ENCODE measurements around the gene ACTR1B.
"Not testable (repeated sequence)": the region's sequence is repeated elsewhere in the genome, so short reads cannot be mapped to it uniquely, and the experiment has no call there.

Gene ACTR1B

GRCh38 chr2:97658691-97659157 is 5.1 kb downstream of the ACTR1B start:
- no peak for FAIRE-seq

GRCh38 chr2:97657986-97658690 is 5.7 kb downstream of the ACTR1B start:
- no peak for FAIRE-seq

GRCh38 chr2:97656905-97657587 is 6.8 kb downstream of the ACTR1B start:
- FAIRE-seq = no peak

DNA sequence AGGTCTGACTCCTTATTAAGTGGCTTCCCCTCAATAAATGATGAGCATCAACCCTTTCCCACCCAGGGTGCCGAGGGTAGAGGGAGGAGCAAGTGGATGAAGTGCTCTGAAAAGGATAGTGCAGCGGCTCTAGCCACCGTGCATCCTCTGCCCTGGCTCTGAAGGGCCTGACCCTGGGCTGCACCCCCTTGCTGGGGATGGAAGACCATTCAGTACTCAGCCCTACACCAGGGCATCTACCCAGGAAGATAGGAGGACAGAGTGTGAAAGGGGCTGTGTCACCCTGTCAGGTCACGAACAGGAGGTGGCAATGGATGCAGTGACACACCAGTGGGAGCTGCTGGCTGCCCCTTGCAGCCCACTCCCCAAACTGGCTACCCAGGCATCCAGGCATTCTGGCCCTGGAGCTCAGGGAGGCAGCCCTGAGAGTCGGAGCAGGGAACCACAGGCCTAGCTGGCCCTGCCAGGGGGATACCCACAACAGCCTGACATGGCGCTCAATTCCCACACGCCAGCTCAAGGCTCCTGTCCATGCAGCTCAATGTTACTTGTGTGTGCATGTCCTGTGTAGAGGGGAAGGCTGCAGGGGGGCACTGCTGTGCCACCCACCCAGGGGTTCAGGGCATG is 7.6 kb downstream of the ACTR1B start:
- FAIRE-seq = no peak

- FAIRE-seq = no peak
These were observed 9.1 kb downstream of the ACTR1B start for GRCh38 chr2:97654791-97655190.

- no peak for FAIRE-seq
These were observed 9.5 kb downstream of the ACTR1B start for GRCh38 chr2:97654309-97654708.

DNA sequence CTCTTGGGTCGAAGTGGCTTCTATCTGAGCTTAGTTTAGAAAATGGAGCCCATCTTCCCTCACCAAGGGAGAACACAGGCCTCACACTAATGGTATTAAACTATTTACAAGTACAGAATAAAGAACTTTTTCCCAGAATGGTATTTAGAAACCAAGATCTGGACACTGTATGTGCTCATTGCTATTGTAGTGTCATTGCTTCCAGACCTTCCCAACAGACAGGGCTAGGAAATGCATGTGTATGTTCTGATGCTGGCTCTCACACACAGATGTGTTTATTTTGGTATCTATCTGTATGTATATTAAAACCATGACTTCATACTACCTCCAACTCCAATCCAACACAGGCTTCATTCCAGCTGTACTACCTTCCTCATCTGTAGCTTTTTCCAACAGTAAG is 10.0 kb downstream of the ACTR1B start:
- no peak for FAIRE-seq

DNA sequence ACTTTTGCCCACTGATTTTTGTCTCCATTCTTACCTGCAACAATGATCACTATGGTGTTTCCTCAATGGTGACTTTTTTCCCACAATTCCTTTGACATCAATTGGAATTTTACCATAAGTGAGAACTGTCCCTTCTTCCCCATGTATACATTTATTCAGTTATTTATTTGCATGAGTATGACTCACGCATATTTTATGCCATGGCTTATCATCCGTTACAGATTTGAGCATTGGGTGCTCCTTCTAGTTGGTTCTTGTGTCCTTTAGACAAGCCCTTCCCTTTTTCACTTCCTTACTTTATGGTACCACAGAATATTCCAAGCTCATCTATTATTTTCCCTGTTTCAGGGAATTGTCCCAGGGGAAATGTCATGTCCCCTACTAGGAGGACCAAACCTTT is 10.4 kb downstream of the ACTR1B start:
- no peak for FAIRE-seq

GRCh38 chr2:97651114-97651513 is 12.7 kb downstream of the ACTR1B start:
- no peak for FAIRE-seq

DNA sequence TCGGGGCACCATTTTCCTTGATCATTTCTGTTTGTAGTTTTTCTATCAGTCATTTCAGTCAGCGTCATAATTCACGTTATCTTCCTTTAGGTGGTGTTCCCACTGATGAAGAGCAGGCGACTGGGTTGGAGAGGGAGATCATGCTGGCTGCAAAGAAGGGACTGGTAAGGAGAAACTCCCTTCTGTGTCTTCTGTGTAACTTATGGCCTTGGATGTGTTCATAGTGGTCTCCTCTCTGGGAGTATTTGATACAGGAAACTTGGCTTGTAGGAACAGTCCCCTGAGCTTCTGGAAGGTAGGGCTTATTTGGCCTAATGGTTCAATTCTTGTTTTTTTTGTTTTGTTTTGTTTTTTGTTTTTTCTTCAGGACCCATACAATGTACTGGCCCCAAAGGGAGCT is 16.9 kb downstream of the ACTR1B start:
- FAIRE-seq = no peak

DNA sequence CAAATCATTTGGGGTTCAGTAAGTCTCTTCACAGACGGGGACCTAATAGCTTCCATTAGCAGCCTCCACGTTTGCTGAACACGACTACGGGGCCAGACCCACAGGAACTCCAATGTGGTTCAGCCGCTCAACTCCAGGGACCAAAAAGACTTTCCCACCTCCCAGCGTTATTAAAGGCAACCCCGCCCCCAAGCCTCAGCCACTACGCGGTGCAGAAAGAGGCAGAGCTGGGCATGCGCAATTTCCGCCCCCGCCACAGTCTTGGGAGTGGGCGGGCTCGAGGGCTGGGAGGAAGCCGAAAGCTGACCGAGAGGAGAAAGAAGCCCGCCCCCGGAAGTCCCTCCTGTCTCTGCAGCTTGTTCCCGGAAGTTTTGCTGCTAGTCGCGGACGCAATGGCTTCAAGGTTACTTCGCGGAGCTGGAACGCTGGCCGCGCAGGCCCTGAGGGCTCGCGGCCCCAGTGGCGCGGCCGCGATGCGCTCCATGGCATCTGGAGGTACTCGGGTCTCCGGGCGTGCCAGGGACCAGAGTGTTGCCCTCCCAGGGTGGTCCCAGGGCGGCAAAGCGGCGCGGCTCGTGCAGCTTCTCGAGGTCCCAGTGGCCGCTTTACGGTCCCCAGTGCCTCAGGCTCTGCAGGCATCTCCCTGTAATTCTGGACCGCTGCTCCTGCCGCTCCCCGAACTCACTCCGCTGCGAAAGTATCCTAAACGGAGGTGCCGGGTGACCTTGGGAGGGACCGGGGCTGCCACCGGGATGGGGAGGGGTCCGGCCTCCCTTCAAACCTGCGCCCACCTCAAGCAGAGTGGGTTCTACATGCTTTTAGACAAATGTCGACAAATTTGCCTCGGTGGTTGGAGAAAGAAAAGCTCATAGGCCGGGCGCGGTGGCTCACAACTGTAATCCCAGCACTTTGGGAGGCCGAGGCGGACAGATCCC is 17.9 kb downstream of the ACTR1B start, which contains the start of gene COX5B:
TSS of gene COX5B (plus strand) at position 368 of the 935 bp plus-strand sequence. CDS start at position 393, 25 bp downstream.
- no peak for FAIRE-seq

DNA sequence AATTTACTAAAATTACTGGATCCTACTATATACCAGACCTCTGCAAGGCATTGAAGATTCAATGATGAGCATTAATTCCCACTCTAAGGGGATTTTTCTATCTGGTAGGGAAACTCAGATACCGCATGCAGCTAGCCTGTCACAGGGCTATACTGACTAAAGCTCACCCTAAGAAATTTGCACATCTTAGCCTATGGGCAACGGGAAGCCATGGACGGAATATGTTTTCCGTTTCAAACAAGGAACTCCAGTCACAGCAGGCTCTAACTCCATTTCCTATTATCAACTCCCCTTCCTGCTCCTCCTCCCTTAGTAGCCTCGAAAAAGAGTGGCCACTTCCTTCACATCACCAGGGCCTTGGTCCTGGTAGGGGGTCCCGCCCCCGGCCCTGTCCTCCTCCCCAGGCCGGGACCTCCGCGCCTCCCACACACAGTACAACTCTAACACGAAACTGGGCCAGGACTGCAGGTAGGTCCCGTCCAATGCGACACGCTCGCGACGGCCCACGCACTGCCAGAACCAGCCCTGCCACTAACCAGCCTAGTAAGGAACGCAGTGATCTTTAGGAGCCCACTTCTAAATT is 18.6 kb downstream of the ACTR1B start:
- FAIRE-seq = no peak

DNA sequence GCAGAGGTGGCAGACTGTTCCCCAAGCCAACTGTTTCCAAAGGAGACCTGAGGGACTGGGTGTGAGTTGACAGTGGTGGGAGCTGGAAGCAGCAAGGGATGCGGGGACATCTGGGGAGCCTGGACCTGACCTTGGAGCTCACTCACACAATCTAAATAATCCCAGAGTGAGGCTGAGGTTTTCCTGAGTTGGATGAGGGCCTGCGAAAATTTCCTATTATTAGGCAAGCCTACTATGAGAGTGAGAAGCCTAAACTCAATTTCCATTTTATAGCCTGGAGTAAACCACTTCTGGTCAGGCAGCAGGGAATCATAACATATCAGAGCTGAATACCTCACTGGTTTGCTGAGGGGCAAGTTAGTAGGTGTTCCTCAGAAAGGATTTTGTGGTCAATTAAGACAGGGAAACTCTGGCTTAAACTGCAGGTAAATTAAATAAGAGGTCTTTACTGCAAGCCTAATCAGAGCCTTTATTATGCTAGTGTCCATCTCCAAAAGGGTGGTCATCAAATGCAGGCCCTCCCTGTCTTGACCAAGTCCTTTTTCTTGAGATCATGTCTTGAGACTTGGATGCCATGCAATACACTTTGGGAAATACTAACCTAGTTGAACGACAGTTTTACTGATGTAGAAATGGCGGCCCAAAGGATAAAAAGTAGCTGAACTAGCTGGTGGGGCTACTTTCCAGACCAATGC is 19.7 kb downstream of the ACTR1B start:
- FAIRE-seq = no peak

DNA sequence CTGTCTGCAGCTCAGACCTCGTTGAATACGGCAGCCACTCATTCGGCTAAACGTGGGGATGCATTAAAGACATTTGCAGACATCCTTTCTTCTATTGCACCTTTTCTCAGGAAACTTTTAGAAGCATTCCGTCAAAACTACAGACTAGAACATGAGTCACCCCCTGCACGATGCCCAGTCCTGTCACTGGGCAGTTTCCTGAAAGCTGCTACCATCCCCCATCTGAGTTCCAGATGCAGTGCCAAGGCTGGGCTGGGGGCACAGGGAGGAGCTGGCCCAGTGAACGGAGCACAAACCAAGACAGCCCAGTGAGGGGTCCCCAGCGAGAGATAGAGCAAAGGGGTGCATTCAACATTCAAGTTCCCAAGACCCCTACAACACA is 37.8 kb downstream of the ACTR1B start:
- FAIRE-seq = not testable (repeated sequence)

DNA sequence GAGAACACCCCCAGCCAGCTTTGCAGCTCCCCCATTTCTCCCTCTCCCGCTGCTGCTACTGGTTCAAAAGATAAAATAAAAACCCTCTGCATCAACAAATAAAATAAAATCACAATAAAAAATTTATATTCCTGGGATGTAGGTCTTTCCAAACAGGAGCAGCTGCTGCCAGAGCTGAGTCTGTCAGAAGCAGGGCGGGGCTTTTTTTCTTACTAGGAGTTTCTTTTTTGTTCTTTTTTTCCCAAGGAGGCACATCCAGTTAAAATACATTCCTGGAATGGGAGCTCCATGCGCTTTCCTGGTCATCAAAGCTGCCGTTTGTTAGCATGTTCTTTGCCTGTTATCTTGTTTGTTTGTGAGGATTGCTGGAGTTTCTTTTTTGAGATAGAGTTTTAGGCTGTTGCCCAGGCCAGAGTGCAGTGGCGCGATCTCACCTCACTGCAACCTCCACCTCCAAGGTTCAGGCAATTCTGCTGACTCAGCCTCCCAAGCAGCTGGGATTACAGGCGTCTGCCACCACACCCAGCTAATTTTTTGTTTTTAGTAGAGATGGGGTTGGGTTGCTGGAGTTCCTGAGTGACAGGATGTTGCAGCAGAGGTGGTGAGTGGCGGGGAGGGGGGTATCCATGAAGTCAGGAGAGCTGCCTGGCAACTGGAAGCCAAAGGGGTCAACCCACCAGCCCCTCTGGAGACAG is 38.3 kb downstream of the ACTR1B start:
- not testable (repeated sequence) for FAIRE-seq

DNA sequence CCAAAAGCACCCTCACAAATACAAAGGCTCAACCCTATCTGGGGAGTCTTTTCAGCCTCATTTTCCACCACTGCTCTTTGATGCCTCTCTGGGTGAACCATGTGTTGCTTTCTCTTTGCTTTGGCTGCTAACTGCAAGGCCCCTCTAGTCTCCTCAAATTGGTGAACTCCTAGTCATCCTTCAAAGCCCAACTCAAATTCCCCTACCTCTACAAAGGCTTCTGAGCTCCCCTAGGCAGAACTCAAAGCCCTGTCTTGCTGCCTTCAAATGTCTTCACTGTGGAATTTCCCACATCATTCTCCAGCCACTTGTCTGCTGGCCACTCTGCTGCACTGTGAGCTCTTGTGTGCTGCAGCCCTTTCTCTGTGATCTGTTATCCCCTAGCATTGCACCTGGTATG is 40.9 kb downstream of the ACTR1B start:
- not testable (repeated sequence) for FAIRE-seq

GRCh38 chr2:97620492-97620891 is 43.4 kb downstream of the ACTR1B start:
- not testable (repeated sequence) for FAIRE-seq

GRCh38 chr2:97618939-97619827 is 44.7 kb downstream of the ACTR1B start:
- FAIRE-seq = not testable (repeated sequence)

DNA sequence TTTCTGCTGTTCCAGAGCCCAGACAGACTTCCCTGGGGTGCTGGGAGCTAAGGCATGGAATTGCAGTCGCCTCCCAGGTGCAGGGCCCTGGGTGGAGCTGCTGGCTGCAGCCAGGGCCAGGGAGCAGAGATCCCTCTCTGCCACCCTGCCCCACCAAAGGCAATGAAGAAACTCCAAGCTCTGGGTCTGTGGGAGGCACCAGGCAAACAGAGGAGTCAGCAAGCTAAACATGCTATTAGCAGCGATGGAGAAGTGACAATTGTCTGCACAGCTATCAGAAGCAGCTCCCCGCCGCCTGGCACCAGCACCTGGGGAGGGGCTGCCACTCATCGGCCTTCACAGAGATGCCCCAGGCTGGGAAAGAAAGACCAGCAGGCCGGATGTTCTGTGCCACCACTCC is 45.9 kb downstream of the ACTR1B start:
- no peak for FAIRE-seq

- FAIRE-seq = not testable (repeated sequence)
These were observed 48.1 kb downstream of the ACTR1B start for GRCh38 chr2:97615746-97616145.

Data from colon (tissue), 2 donors.